GM21529 (cell line): ENCODE measurements around the gene ITGB1BP1.

Experiments used
- ATAC-seq: cut with Tn5 transposase; IDR thresholded peaks from one replicate; pipeline ENCODE4 v1.9.1; 2021; ENCODE audit not compliant: unreplicated experiment

ITGB1BP1 gene

DNA sequence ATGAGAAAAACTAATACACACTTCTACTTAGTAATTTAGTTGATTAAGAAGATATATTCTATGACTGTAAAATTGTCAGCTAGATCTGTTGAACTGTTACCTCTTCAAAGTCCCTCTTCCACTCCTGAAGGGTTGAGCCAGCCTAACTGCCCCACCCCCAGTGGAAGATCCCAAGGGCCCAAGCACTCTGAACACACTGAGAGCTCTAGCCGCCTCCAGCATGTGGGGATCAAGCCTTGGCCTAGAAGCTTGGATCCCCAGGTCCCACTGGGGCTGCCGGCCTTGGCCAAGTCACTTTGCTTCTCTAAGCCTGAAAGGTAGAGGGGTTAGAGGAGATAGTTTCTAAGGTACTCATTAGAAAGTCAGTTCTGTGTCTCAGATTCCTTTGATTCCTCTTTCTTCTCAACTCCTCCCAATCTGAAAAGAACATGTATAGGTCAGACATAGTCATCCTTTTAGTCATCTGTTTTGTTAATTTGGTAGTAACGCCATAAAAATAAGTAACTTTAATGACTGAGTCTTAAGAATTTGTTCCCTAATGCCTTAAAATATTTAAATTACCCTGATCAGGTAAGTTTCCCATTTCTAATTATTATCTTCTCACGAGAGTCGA is 5.7 kb upstream of the ITGB1BP1 start:
- ATAC-seq, result no peak

DNA sequence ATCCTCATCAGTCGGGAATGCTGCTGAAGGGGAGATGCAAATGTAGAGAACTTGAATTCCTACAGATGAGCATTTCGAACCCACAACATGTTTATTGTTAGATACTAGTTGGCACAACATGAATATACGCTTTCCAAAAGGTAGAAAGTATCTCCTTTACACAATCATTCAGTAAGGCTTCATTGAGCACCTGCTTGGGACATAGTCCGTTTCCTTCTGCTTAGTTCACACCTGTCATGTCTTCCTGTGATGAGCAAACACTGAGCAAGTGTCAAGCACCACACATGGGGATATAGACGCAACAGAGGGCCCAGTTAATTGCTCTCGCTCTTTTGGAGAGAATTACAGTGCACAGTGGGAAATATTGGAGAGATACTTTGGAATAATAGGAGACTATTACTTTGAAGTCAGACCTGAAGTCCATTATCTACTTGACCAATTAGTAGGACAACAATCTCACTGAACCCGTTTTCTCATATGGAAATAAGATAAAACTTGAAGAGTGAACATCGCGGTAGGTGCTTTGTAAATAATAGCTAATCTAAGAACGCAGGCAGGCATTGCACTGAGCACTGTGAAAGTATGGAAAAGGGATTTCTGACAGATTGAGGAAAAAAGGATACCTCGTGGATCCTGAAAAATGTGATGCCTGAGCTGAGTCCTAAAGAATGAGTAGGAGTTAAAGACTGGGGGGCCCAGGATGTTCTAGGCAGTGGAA is 1.3 kb upstream of the ITGB1BP1 start:
- no peak for ATAC-seq

DNA sequence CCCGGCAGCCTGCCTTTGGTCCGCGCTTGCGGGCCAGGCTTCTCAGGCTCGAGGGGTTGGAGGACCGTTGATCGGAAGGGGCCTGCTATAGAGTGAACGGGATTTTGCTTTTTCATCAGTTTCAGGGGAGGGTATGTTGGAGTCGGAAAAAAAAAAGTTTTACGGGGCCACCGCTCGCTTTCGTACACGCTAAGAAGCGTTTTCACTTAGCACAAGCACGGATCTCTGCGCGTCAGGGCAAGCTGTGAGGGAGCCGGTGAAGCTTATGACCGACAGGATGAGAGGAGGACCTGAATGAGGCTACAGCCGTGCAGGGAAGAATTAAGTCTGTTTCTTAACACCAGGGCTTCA is 569 bp upstream of the ITGB1BP1 start:
- peak; percentile 6 for ATAC-seq

DNA sequence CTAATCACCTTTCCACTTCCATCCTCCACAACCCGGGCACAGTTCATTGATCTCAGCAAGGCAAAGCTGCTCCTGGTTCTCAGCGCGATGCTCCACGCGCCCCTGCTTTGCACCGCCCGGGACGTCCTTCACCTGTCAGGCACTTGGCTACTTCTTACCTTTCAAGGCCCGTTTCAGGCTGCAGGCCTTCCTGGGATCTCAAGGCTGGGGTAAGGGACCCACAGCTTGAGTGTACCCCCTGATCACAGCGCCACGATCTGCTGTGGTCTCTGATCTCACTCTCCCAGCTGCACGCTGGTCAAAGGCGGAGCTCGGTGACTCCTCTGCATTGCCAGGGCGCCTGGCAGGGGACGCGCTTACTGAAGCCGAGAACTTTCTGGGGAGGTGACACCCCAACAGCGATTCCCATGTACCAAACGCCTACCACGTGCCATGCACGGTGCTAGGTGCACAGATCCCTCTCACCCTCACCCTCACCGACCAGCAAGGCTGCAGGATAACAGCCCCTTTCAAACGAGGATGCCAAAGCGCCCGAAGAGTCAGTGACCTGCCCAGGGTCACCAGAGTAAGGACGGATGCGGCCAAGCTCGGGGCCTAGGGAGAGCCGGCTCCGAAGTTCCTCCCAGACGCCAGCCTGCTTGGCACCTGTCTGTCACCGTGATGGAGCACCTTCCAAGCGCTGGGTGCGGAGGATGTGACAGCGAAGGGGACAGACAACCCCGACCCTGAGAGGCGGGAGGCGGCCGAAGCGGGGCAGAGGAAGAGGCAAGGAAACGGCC is 818 bp downstream of the ITGB1BP1 start:
- ATAC-seq, result peak; percentile 35

DNA sequence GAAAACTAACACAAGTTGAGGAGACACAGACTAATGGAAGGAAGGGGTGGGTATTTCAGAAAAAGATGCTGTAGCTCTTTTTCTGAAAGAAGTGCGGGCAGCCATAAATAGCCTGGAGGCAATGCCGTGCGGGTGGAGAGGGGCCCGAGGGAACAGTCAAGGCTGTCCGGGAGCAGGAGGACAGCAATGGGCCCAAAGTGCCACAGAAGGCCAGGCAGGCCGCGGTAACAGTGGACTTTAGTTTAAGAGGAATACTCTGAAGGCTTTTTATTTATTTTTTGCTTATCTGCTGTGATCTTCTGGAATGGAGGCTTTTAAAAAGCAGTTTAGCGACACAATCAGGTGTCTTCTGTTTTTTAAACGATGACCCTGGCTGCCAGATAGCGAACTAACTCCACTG is 2.8 kb downstream of the ITGB1BP1 start:
- no peak for ATAC-seq

DNA sequence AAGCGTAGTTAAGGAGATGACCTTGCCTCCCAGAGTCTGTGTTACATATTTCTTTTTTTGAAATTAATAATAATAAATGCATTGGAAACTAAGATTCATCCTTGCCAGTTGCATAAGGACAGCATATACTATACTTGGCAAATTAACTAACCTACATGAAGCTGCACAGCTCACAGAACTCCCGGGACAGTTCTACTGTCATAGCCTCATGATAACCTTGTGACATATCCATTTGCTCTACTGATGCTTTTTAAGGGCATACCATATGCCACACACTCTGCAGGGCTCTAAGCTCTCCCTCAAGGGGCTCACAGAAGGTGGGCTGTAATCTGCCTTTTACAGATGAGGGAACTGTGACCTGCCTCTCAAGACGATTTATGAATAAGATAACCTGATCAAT is 3.8 kb downstream of the ITGB1BP1 start:
- ATAC-seq, result no peak

DNA sequence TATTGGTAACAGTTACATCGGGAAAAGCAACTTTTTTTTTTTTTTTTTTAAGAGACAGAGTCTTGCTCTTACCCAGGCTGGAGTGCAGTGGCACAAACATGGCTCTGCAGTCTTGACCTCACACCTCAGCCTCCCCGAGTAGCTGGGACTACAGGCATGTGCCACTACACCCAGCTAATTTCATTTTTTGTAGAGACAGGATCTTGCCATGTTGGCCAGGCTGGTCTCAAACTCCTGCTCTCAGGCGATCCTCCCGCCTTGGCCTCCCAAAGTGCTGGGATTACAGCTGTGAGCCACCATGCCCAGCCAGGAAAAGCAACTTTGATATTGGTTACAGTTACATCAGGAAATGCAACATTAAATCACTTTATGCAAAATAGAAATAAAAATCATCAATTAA is 4.6 kb downstream of the ITGB1BP1 start:
- ATAC-seq, result no peak

DNA sequence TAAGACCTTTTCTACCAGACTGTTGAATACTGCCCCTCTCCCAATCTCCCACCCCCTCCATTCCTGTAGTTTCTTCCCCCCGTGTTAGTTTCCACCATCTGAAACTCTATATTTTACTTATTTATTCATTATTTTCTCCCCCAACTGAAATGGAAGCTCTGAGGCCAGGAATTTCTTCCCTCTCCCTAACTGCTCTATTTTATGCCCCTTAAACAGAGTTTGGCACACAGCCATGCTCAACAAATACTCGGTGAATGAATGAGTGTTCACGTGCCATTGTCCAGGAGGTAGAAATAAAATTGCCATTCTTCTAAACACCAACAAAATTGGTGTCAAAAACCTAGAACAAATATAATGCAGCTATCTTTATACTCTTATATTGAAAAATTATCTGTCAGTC is 5.6 kb downstream of the ITGB1BP1 start:
- no peak for ATAC-seq

DNA sequence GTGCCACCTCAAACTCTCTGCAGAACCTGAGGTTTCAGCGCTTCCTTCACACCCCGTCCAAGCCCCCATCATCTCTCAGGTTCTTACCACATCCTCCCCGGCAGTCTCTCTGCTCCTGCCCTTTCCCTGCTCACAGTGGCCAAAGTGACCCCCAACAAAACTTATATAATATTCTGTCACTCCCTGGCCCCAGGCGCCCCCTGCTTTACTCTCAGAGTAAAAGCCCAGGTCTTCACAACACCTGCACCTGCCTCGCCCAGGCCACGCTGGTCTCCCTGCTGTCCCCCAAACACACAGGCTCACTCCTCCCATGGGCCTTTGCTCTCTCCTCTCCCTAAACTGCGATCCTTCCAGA is 6.4 kb downstream of the ITGB1BP1 start:
- ATAC-seq, result no peak

DNA sequence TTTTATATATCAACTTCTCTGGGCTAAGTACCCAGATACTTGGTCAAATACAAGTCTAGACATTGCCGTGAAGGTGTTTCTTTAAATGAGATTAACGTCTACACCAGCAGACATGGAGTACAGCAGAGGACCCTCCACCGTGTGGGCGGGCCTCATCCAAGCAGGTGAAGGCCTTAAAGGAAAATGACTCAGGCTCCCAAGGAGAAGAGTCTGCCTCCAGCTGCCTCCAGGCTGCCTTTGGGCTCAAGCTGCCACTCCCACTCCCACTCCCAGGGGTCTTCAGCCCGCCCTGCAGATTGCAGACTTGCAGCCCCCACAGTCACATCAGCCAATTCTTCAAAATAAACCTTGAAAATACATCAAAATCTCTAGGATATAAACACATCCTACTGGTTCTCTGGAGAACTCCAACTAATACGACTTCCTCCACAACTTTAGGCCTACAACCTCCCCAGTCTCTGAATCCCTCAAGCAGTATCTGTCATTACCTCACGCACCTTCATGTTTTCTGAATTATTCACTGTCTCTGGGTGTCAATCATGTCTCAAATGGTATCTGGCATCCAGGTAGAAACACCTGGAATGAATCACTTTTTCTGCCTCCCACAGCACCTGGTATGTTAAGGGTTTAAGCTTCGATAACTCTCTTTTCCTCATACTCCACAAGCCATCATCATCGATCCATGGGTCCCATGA is 6.9 kb downstream of the ITGB1BP1 start:
- no peak for ATAC-seq

DNA sequence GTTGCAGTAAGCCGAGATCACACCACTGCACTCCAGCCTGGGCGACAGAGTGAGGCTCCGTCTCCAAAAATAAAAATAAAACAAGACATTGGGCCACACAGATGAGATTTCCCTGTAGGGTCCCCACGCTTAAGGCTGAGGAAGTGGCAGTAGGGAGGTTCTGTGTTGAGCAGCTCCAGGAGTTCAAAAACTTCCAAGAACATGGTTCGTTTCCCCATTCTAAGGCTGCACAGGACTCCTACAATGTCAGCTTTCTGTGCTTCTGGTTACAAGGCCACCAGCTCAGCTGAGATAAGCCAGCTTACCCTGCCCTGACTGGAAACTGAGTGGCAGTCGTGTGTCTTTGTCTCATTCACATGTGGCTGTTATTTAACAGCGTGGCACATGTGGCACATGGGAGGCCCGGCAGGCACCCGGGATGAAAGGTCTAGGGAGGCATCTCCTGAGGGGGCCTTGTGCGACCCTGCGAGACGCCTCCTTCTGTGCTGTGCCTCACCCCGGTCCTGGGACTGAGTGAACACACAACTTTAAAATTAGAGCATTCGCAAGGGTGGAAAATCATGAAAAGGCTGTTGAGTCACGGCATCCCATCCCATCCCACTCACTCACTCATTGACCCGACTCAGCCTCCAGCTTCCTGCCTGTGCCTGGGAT is 7.7 kb downstream of the ITGB1BP1 start:
- no peak for ATAC-seq

DNA sequence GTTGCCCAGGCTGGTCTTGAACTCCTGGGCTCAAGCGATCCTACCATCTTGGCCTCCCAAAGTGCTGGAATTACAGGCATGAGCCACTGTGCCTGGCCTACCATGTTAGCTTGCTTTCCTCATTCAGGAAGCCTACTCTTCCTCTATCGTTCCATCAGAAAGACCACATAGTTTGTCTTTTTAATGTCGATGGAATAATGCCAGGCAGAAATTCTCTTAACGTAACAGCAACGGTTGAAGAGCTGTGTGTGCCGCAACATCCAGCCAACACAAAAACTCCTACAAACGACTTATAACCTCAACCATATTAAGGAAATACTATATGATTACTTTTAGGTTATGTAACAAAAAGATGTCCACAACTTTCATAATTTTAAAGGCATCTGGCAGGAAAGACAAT is 10.5 kb downstream of the ITGB1BP1 start:
- no peak for ATAC-seq

DNA sequence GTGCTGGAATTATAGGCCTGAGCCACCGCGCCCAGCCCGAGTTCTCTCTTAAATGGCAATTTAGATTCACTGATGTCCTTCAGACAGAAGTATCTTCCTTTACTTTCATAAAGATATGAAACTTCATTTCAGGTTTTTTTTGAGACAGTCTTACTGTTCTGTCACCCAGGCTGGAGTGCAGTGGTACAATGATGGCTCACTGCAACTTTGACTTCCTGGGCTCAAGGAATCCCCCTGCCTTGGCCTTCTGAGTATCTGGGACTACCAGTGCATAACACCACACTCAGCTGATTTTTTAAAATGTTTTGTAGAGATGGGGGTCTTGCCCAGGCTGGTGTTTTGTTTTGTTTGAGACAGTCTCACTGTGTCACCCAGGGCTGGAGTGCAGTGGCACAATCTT is 13.2 kb downstream of the ITGB1BP1 start:
- ATAC-seq, result no peak

DNA sequence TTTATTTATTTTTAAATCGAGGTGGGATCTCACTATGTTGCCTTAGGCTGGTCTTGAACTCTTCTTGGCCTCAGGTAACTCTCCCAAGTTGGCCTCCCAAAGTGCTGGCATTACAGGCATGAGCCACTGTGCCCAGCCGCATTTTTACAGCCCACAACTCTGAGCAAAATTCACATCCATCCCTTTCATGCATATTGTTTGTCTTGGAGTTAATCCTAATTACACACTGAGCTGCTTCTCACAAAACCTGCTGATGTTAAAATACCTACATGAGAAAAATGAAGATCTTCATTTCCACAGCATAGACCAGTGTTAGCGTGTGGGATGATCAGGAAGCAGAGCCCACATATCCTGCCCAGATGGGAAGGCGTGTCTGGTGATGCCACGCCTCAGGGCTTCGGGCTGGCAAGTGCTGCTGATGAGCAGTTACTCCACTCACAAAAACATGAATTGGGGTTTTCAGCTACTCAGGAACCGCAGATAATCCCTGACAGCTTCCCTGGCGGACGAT is 14.6 kb downstream of the ITGB1BP1 start:
- ATAC-seq, result no peak

DNA sequence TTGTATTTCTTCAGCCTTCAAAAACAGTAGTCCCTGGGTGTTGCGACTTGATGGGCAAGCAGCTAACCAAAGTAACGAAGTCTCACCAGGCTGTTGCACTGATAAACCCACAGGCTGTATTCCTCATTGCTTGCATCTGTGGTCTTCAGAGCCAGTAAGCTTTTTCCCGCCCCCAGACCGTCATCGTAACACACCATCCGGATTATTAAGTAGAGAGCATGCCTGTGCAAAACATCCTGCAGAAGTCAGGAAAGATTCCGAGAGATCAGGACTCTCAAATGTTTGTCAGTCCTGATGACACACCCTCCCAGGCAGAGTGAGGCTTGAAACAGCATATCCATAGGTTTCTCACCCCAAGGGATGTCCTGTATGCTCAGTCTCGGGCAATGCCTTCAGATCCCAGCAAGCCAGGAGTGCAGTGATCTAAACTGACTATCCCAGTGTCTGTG is 15.9 kb downstream of the ITGB1BP1 start:
- no peak for ATAC-seq

DNA sequence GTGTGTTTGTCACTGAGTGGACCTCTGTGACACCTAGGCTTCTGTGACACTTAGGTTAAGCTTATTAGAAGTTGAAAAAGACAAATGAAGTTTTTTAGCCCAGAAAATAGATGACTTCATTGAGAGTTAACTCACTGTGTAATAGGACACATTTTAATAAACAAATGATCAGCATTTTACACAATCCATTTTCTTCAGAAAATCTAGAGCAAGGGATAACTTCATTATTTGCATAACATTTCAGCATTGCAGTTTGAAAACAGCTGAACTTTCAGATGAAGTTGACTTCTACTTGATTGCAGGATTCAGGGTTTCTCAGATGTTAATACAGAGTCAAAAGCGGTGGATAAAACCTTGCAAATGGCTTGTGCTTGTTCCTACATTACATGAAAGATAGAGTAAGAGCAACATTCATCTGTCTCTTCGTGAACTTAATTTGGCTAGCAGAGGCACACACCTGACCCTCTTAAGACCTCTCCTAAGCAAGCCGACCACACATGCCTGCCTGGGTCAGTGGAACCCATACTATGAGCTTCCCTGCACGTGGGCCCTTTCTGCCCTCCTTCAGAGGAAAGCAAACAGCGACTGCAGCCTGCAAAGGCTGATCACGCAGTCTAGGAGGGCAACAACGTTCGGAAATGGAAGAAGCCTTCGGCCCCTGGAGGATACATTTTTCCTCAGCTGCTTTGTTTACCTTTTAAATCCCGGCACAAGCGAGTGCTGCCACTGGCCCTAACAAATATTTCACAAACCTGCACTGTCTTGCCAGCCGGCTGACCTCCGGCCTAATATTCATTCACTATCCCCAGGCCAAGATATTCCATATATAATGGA is 16.6 kb downstream of the ITGB1BP1 start:
- no peak for ATAC-seq

DNA sequence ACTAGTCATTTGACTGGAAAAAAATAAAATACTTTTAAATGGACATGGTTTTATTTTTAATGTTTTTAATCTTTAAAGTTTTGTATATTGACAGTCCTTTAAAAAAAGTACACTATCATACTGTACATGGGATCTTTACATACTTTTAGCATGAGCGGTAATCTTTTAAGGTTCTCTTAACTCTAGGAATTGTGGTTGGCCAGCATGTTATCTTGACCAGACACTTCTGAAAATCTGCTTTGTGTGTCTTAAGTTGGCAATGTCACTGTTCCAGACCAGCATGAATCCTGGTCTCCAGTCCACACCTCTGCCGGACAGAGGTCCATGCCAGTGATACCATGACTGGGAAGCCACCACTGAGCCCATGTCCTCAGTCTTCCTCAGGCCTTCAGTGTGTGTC is 17.7 kb downstream of the ITGB1BP1 start:
- ATAC-seq, result no peak

DNA sequence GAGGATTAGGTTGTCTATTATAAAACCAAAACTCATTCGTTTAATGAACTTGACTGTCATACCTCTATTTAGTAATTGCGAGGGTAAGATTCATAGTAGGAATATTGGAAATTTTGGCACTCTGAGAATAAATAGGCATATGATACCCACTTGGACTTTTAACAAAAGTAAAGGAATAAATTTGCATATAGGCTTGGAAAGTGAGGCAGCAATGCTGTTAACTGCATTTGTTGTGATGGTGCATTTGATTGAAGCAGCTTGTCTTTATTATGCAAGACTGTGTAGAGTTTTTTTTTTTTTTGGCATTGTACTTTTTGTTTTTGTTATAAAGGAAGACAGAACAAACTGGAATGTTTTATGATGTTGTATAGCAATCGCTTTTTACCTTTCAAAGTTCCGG is 18.9 kb downstream of the ITGB1BP1 start:
- no peak for ATAC-seq

DNA sequence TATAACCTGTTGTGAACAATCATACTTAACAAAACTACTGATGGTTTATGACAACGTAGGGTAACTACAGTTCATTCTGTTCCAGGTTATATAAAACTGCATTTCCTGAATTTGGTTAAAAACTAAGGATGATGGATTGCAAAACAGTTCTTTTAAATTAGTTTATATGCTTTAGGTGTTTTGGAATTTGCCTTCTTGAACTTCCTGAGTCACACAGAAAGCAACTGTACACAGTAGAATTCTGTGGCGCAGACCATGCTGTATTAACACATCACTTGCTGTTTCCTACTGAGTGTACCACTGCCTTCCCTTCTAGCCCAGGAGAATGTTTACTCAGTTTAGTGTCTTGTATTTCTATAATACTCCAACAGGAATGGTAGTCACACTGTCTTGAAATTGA is 19.4 kb downstream of the ITGB1BP1 start:
- no peak for ATAC-seq
